ENCODE measurements around the gene SLC7A5.
A peak's percentile ranks its signal among the peaks of the same experiment; 100 is the strongest.
"Not testable (repeated sequence)": the region's sequence is repeated elsewhere in the genome, so short reads cannot be mapped to it uniquely, and the experiment has no call there.

Gene SLC7A5

GRCh38 chr16:87879411-87880013 lies 10.2 kb upstream of the SLC7A5 start:
- POLR2A ChIA-PET; H3K27ac ChIP-seq (ENCODE audit: extremely low read depth, low read depth, low read length); H3K36me3 ChIP-seq (ENCODE audit: control insufficient read depth in 2 of 2, insufficient read depth in 1 of 2, low read length in 2 of 2); H3K4me1 ChIP-seq (ENCODE audit: control insufficient read depth, insufficient read depth, low read length); H3K4me3 ChIP-seq (ENCODE audit: low read depth, low read length); H3K9me3 ChIP-seq (ENCODE audit: control insufficient read depth, insufficient read depth, low read depth, low read length): not testable (repeated sequence)
- TF ChIP-seq, protein P1, sequence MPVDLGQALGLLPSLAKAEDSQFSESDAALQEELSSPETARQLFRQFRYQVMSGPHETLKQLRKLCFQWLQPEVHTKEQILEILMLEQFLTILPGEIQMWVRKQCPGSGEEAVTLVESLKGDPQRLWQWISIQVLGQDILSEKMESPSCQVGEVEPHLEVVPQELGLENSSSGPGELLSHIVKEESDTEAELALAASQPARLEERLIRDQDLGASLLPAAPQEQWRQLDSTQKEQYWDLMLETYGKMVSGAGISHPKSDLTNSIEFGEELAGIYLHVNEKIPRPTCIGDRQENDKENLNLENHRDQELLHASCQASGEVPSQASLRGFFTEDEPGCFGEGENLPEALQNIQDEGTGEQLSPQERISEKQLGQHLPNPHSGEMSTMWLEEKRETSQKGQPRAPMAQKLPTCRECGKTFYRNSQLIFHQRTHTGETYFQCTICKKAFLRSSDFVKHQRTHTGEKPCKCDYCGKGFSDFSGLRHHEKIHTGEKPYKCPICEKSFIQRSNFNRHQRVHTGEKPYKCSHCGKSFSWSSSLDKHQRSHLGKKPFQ (tag by site-specific recombination; IDR thresholded peaks at IDR 0.05): peak; percentile 94
- CTCF ChIA-PET: interaction anchor here (1.5 to 3.0 kb wide), 2 partner anchors 8 to 100 kb away, joined by 6 to 10 read pairs; no protein-coding TSS in a partner anchor

- TF ChIP-seq ZNF10 (tag by site-specific recombination; IDR thresholded peaks at IDR 0.05) (no peak), ZFP37 (tag by site-specific recombination; IDR thresholded peaks at IDR 0.05) (no peak), ZNF24 (tag by site-specific recombination; IDR thresholded peaks at IDR 0.05) (no peak), ZNF404 (tag by site-specific recombination; IDR thresholded peaks at IDR 0.05) (no peak), SCRT1 (tag by site-specific recombination; IDR thresholded peaks at IDR 0.05; ENCODE audit: borderline replicate concordance) (no peak), ZNF335 (tag by site-specific recombination; conservative IDR thresholded peaks at IDR 0.05) (no peak), ZNF596 (tag by site-specific recombination; IDR thresholded peaks at IDR 0.05) (no peak)
- TF ChIP-seq, protein P2, sequence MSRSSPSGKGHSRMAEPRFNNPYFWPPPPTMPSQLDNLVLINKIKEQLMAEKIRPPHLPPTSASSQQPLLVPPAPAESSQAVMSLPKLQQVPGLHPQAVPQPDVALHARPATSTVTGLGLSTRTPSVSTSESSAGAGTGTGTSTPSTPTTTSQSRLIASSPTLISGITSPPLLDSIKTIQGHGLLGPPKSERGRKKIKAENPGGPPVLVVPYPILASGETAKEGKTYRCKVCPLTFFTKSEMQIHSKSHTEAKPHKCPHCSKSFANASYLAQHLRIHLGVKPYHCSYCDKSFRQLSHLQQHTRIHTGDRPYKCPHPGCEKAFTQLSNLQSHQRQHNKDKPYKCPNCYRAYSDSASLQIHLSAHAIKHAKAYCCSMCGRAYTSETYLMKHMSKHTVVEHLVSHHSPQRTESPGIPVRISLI (tag by site-specific recombination; IDR thresholded peaks at IDR 0.05): no peak
- H3K4me1 ChIP-seq (ENCODE audit: control insufficient read depth, insufficient read depth, low read length): no peaks in the 10 kb centered on the region
- CTCF ChIA-PET: no interaction called here
- H3K4me3 ChIP-seq (ENCODE audit: low read depth, low read length): no peak overlapping the region
- H3K9me3 ChIP-seq (ENCODE audit: control insufficient read depth, insufficient read depth, low read depth, low read length): no peaks in the 10 kb centered on the region
- H3K36me3 ChIP-seq (ENCODE audit: control insufficient read depth in 2 of 2, insufficient read depth in 1 of 2, low read length in 2 of 2): no peaks in the 10 kb centered on the region
- no peak overlapping the region for H3K27ac ChIP-seq (ENCODE audit: extremely low read depth, low read depth, low read length)
- POLR2A ChIA-PET: no interaction called here
Measured at GRCh38 chr16:87878704-87879103, 9.4 kb upstream of the SLC7A5 start.

DNA sequence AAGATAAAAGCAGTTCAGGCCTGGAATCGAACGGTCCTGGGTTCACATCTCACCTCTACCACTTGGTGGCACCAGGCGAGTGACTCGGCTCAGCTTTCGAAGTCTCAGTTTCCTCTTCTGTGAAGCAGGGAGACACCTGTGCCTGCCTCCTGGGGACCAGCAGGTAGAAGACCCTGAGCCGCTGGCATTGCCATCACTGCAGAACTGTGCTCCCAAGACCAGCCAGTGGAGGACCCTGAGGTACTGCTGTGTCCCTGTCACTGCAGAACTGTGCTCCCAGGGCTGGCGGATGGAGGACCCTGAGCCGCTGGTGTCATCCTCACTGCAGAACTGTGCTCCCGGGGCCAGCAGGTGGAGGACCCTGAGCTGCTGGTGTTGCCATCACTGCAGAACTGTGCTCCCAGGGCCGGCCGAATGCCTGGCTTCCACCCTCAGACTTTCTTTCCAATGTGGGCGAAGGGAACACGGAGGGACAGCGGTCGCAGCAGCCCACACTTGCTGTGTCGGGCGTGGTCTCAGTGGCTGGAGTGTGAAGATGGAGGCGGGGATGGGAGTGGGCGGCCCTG lies 8.7 kb upstream of the SLC7A5 start:
- no peaks in the 10 kb centered on the region for H3K9me3 ChIP-seq (ENCODE audit: control insufficient read depth, insufficient read depth, low read depth, low read length)
- ChIA-PET POLR2A (no interaction called here), CTCF (no interaction called here)
- H3K4me3 ChIP-seq (ENCODE audit: low read depth, low read length): no peak overlapping the region
- no peaks in the 10 kb centered on the region for H3K4me1 ChIP-seq (ENCODE audit: control insufficient read depth, insufficient read depth, low read length)
- TF ChIP-seq KLF10 (tag by site-specific recombination; IDR thresholded peaks at IDR 0.05): no peak
- TF ChIP-seq EGR2 (tag by site-specific recombination; IDR thresholded peaks at IDR 0.05; ENCODE audit: low read depth): peak; percentile 63
- no peak for TF ChIP-seq ZNF664 (tag by site-specific recombination; IDR thresholded peaks at IDR 0.05)
- no peak for TF ChIP-seq ZNF211 (tag by site-specific recombination; IDR thresholded peaks at IDR 0.05; ENCODE audit: low read depth)
- no peak for TF ChIP-seq HOXA7 (CRISPR knock-in tag; IDR thresholded peaks at IDR 0.05; ENCODE audit: borderline replicate concordance)
- no peak for TF ChIP-seq ZNF223 (tag by site-specific recombination; IDR thresholded peaks at IDR 0.05)
- TF ChIP-seq ZFHX2 (tag by site-specific recombination; conservative IDR thresholded peaks at IDR 0.05): peak; percentile 49
- H3K27ac ChIP-seq (ENCODE audit: extremely low read depth, low read depth, low read length): no peak overlapping the region
- no peaks in the 10 kb centered on the region for H3K36me3 ChIP-seq (ENCODE audit: control insufficient read depth in 2 of 2, insufficient read depth in 1 of 2, low read length in 2 of 2)
